Kidney (tissue), 14 donors: ENCODE measurements around the gene RPUSD1. TPM values are rescaled to one million over a fixed set of nuclear protein-coding genes. Genes with fewer than 3 reads are reported as not detected.
"Not testable (repeated sequence)": the region's sequence is repeated elsewhere in the genome, so short reads cannot be mapped to it uniquely, and the experiment has no call there.

Source experiments
- DNase-seq, 5 donors: peaks; one replicate each; pipeline ENCODE4 v3.0.0-alpha.2; 2013 to 2020
- FAIRE-seq: peaks from 2 replicates; lab custom pipeline; 2012; peaks lifted over from hg19 to GRCh38; lab: Jason Lieb, UNC
- H3K27ac ChIP-seq, 2 donors: one replicate each; pipeline ENCODE4 v1.7.0; 2013; ENCODE audit warnings: low read depth in 2 of 2, low read length in 2 of 2, inconsistent platforms in 1 of 2
- H3K27me3 ChIP-seq: one replicate; pipeline ENCODE4 v1.7.1; 2013; ENCODE audit warnings: low read length, inconsistent platforms; ENCODE audit not compliant: control insufficient read depth, insufficient read depth
- H3K36me3 ChIP-seq, 3 donors: one replicate each; pipeline versions ENCODE4 v1.7.0 to v1.7.1; 2013; ENCODE audit warnings: low read length in 3 of 3, control low read depth in 1 of 3, inconsistent platforms in 1 of 3; ENCODE audit not compliant: insufficient read depth in 3 of 3, control insufficient read depth in 2 of 3
- H3K4me1 ChIP-seq, 3 donors: one replicate each; pipeline versions ENCODE4 v1.7.0 to v1.7.1; 2013; ENCODE audit warnings: low read length in 3 of 3, inconsistent platforms in 1 of 3, low read depth in 1 of 3; ENCODE audit not compliant: control insufficient read depth in 2 of 3, insufficient read depth in 2 of 3
- H3K4me3 ChIP-seq, 3 donors: one replicate each; pipeline versions ENCODE4 v1.7.0 to v1.8.1; 2013; ENCODE audit warnings: low read length in 3 of 3, control low read depth in 1 of 3, inconsistent platforms in 1 of 3
- H3K9ac ChIP-seq, 3 donors: one replicate each; pipeline versions ENCODE4 v1.7.0 to v1.7.1; 2013; ENCODE audit warnings: low read length in 3 of 3, control low read depth in 1 of 3, inconsistent platforms in 1 of 3
- H3K9me3 ChIP-seq, 3 donors: one replicate each; pipeline versions ENCODE4 v1.7.0 to v1.7.1; 2013; ENCODE audit warnings: low read length in 3 of 3, control low read depth in 1 of 3, inconsistent platforms in 1 of 3; ENCODE audit not compliant: control insufficient read depth in 2 of 3, insufficient read depth in 1 of 3
- CTCF ChIP-seq: IDR thresholded peaks from 3 replicates; pipeline ENCODE4 v1.5.1; 2012; ENCODE audit warnings: mild to moderate bottlenecking, moderate library complexity, borderline replicate concordance; ENCODE audit not compliant: insufficient read depth; ENCODE audit errors: extremely low read depth
- intact Hi-C: fragments of 100-400 bp; cut with DNase I; formaldehyde crosslinking; loops from one replicate; pipeline ENCODE4 v1.11.1; 2022
- polyA plus RNA-seq: library from polyadenylated mRNA; stranded (reverse); fragments of 350-450 nt; fragmentation: Illumina TruSeq; extraction: RNeasy Lipid Tissue Mini Kit (QIAGEN cat#74804); gene quantifications from one replicate; pipeline ENCODE4 v1.2.3, GENCODE V29; 2014; ENCODE audit warnings: low read depth, low replicate concordance; ENCODE audit not compliant: insufficient read depth
- total RNA-seq: library from RNA; stranded (reverse); fragmentation: NEBNext Ultra II Directional; extraction: Animal tissue kit (Norgen Biotek cat#: 25700); gene quantifications from one replicate; pipeline ENCODE4 v1.2.1, GENCODE V29; 2021
- donor health status: control.
- donor health status: control.
- donor health status: control.
- donor health status: control.
- donor health status: control.
- donor health status: DM: yes; HTN: yes; CAD: no.
- donor health status: Normal renal cell carcinoma (clear cell type).

The RPUSD1 gene
- total and polyA plus RNA-seq, 2 donors from 2014 or later: 15.1 to 16.9 TPM

- Histone ChIP-seq H3K9me3 (no peaks in the 10 kb centered on the region), H3K9ac (no peak overlapping the region), H3K27me3 (no peaks in the 10 kb centered on the region), H3K4me3 (no peak overlapping the region), H3K36me3 (no peaks in the 10 kb centered on the region), H3K4me1 (no peaks in the 10 kb centered on the region), H3K27ac (no peak overlapping the region)
- DNase-seq: no peak
- intact Hi-C loops: no loop called here
- TF ChIP-seq CTCF: no peak
- FAIRE-seq: no peak
These were observed 9.7 kb downstream of the RPUSD1 start for GRCh38 chr16:778447-778846.

DNA sequence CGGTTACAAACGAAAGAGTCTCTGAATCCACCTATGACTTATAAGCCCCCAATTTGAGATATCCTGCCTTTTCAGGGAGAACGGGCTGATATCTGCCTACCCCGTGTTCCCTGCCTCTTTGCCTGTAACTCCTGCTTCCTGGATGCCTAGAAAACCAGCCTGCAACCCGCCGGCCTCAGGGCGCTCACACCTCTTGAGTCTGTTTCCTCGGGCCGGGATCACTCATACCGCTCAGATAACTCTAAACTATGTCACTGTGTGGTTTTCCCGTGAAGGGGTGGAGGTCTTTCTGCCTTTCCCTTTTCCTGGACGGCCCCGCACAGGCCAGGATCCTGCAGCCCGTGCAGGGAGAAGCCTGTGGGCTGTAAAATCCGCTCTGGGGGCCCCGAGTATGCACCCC lies 10.4 kb downstream of the RPUSD1 start:
- FAIRE-seq: no peak
- no peak for DNase-seq
- Histone ChIP-seq H3K36me3 (no peaks in the 10 kb centered on the region), H3K9ac (no peak overlapping the region), H3K27me3 (no peaks in the 10 kb centered on the region), H3K27ac (no peak overlapping the region), H3K9me3 (no peaks in the 10 kb centered on the region), H3K4me3 (no peak overlapping the region), H3K4me1 (no peaks in the 10 kb centered on the region)
- no peak for TF ChIP-seq CTCF
- intact Hi-C loops: no loop called here

DNA sequence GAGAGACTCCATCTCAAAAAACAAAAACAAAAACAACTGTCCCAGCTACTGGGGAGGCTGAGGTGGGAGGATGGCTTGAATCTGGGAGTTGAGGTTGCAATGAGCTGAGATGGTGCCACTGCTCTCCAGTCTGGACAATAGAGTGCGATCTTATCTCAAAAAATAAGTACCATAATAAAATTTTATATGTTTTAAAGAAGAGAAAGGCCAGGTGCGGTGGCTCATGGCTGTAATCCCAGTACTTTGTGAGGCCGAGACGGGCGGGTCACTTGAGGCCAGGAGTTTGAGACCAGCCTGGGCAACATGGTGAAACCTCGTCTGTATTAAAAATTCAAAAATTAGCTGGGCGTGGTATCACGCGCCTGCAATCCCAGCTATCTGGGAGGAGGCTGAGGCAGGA lies 11.4 kb downstream of the RPUSD1 start:
- H3K9ac ChIP-seq: no peak overlapping the region
- H3K27me3 ChIP-seq: no peaks in the 10 kb centered on the region
- no peak for DNase-seq
- no peak for TF ChIP-seq CTCF
- H3K9me3 ChIP-seq: no peaks in the 10 kb centered on the region
- no peaks in the 10 kb centered on the region for H3K4me1 ChIP-seq
- intact Hi-C loops: no loop called here
- H3K27ac ChIP-seq: no peak overlapping the region
- no peak for FAIRE-seq
- no peak overlapping the region for H3K4me3 ChIP-seq
- no peaks in the 10 kb centered on the region for H3K36me3 ChIP-seq

- H3K4me3 ChIP-seq, FAIRE-seq, H3K36me3 ChIP-seq, H3K9me3 ChIP-seq, intact Hi-C loops, H3K4me1 ChIP-seq, DNase-seq, H3K9ac ChIP-seq, H3K27ac ChIP-seq, H3K27me3 ChIP-seq: not testable (repeated sequence)
These were observed 11.9 kb downstream of the RPUSD1 start for GRCh38 chr16:776298-776697.
